HG02840 (cell line): ENCODE data around the gene ZCCHC8.
"Not testable (repeated sequence)": the region's sequence is repeated elsewhere in the genome, so short reads cannot be mapped to it uniquely, and the experiment has no call there.

Experiments
- ATAC-seq: cut with Tn5 transposase; IDR thresholded peaks from one replicate; pipeline ENCODE4 v1.9.1; 2021; ENCODE audit warnings: mild to moderate bottlenecking, moderate library complexity, moderate number of reproducible peaks; ENCODE audit not compliant: unreplicated experiment, low FRiP score

ZCCHC8 gene

GRCh38 chr12:122513028-122513427 is 12.3 kb upstream of the ZCCHC8 start:
- not testable (repeated sequence) for ATAC-seq

- ATAC-seq = no peak
Measured at GRCh38 chr12:122508163-122508562, 7.4 kb upstream of the ZCCHC8 start.

- no peak for ATAC-seq
Measured at GRCh38 chr12:122506393-122506938, 5.7 kb upstream of the ZCCHC8 start.

GRCh38 chr12:122505419-122506051 is 4.8 kb upstream of the ZCCHC8 start:
- ATAC-seq = no peak

- ATAC-seq = no peak
Measured at GRCh38 chr12:122503783-122504590, 3.3 kb upstream of the ZCCHC8 start.

GRCh38 chr12:122503147-122503751 is 2.5 kb upstream of the ZCCHC8 start:
- no peak for ATAC-seq

- no peak for ATAC-seq
Measured at GRCh38 chr12:122501489-122501989, 807 bp upstream of the ZCCHC8 start.

GRCh38 chr12:122499991-122500684 is 594 bp downstream of the ZCCHC8 start:
- no peak for ATAC-seq

GRCh38 chr12:122495258-122495657 is 5.5 kb downstream of the ZCCHC8 start:
- ATAC-seq = no peak

- not testable (repeated sequence) for ATAC-seq
Measured at GRCh38 chr12:122493222-122493621, 7.5 kb downstream of the ZCCHC8 start.

- ATAC-seq = no peak
Measured at GRCh38 chr12:122491991-122492390, 8.7 kb downstream of the ZCCHC8 start.

- ATAC-seq = no peak
Measured at GRCh38 chr12:122489038-122489437, 11.7 kb downstream of the ZCCHC8 start.

- ATAC-seq = not testable (repeated sequence)
Measured at GRCh38 chr12:122487807-122488206, 12.9 kb downstream of the ZCCHC8 start.

- ATAC-seq = no peak
Measured at GRCh38 chr12:122486805-122487426, 13.8 kb downstream of the ZCCHC8 start.

- not testable (repeated sequence) for ATAC-seq
Measured at GRCh38 chr12:122486360-122486759, 14.4 kb downstream of the ZCCHC8 start.

GRCh38 chr12:122484385-122484784 is 16.3 kb downstream of the ZCCHC8 start:
- ATAC-seq = not testable (repeated sequence)

GRCh38 chr12:122483969-122484368 is 16.8 kb downstream of the ZCCHC8 start:
- no peak for ATAC-seq

- no peak for ATAC-seq
Measured at GRCh38 chr12:122481861-122482260, 18.9 kb downstream of the ZCCHC8 start.

- no peak for ATAC-seq
Measured at GRCh38 chr12:122480753-122481152, 20.0 kb downstream of the ZCCHC8 start.

- ATAC-seq = no peak
Measured at GRCh38 chr12:122474324-122474716, 26.4 kb downstream of the ZCCHC8 start.
